GM23338 (cell line): ENCODE measurements around the gene PEBP1. TPM values are rescaled to one million over a fixed set of nuclear protein-coding genes. Genes with fewer than 3 reads are reported as not detected.

Source experiments
- ATAC-seq: fragments of 200-7000 bp; cut with Tn5 transposase; 3 replicates; pipeline ENCODE4 v1.9.1; 2020
- DNase-seq: peaks from one replicate; pipeline ENCODE4 v3.0.0-alpha.2; 2015; ENCODE audit warnings: low spot score
- H2AFZ ChIP-seq: fragments of 200-600 bp; sonication (generic); 2 replicates; pipeline ENCODE4 v1.8.0; 2016; ENCODE audit warnings: antibody characterized with exemption, mild to moderate bottlenecking, moderate library complexity
- H3F3A ChIP-seq: fragments of 200-600 bp; sonication (generic); replicated peaks from 2 replicates; pipeline ENCODE4 v1.8.0; 2017; ENCODE audit warnings: antibody characterized with exemption, mixed run types, low read depth
- H3K27ac ChIP-seq: fragments of 200-600 bp; sonication (generic); 2 replicates; pipeline ENCODE4 v1.6.1; 2016; ENCODE audit warnings: low read depth
- H3K27me3 ChIP-seq: fragments of 200-600 bp; sonication (generic); 2 replicates; pipeline ENCODE4 v1.8.0; 2016; ENCODE audit warnings: mild to moderate bottlenecking, mixed run types, moderate library complexity; ENCODE audit not compliant: insufficient read depth
- H3K36me3 ChIP-seq: fragments of 200-600 bp; sonication (generic); 2 replicates; pipeline ENCODE4 v1.8.0; 2016; ENCODE audit warnings: mild to moderate bottlenecking; ENCODE audit not compliant: insufficient read depth
- H3K4me1 ChIP-seq: fragments of 200-600 bp; sonication (generic); 2 replicates; pipeline ENCODE4 v1.8.0; 2016; ENCODE audit warnings: mild to moderate bottlenecking, moderate library complexity; ENCODE audit not compliant: insufficient read depth
- H3K4me2 ChIP-seq: fragments of 200-600 bp; sonication (generic); 2 replicates; pipeline ENCODE4 v1.7.1; 2017; ENCODE audit warnings: mixed run types
- H3K4me3 ChIP-seq: fragments of 200-600 bp; sonication (generic); 2 replicates; pipeline ENCODE4 v1.6.1; 2016; ENCODE audit warnings: mixed run types
- H3K79me2 ChIP-seq: fragments of 200-600 bp; sonication (generic); replicated peaks from 2 replicates; pipeline ENCODE4 v1.8.0; 2017; ENCODE audit warnings: mild to moderate bottlenecking; ENCODE audit not compliant: insufficient read depth
- H3K9me2 ChIP-seq: fragments of 200-600 bp; sonication (generic); 2 replicates; pipeline ENCODE4 v1.8.0; 2017; ENCODE audit not compliant: insufficient read depth
- H4K20me1 ChIP-seq: fragments of 200-600 bp; sonication (generic); replicated peaks from 2 replicates; pipeline ENCODE4 v1.8.0; 2017; ENCODE audit warnings: mild to moderate bottlenecking; ENCODE audit not compliant: insufficient read depth
- H3K27ac Mint-ChIP-seq: 2 replicates; pipeline ENCODE4 v1.8.0; 2020; ENCODE audit warnings: inconsistent platforms, mild to moderate bottlenecking, moderate library complexity, mixed read lengths
- H3K27me3 Mint-ChIP-seq: 3 replicates; pipeline ENCODE4 v1.8.0; 2022; ENCODE audit warnings: low read depth, mild to moderate bottlenecking, moderate library complexity, mixed read lengths, inconsistent platforms; ENCODE audit not compliant: insufficient read depth, poor library complexity
- H3K36me3 Mint-ChIP-seq: 3 replicates; pipeline ENCODE4 v1.8.0; 2021; ENCODE audit warnings: low read depth, mild to moderate bottlenecking, inconsistent platforms, moderate library complexity, mixed read lengths
- H3K4me1 Mint-ChIP-seq: 3 replicates; pipeline ENCODE4 v1.8.0; 2020; ENCODE audit warnings: mild to moderate bottlenecking, inconsistent platforms, mixed read lengths
- H3K4me3 Mint-ChIP-seq: 3 replicates; pipeline ENCODE4 v1.8.0; 2021; ENCODE audit warnings: moderate library complexity, mild to moderate bottlenecking, inconsistent platforms, mixed read lengths
- H3K9me3 Mint-ChIP-seq: 3 replicates; pipeline ENCODE4 v1.8.0; 2020; ENCODE audit warnings: moderate library complexity, mild to moderate bottlenecking, inconsistent platforms, mixed read lengths
- CREB1 ChIP-seq: fragments of 250-450 bp; sonication (Bioruptor Pico); IDR thresholded peaks from 2 replicates; pipeline ENCODE4 v1.5.0; 2020; ENCODE audit warnings: low read depth, mild to moderate bottlenecking, moderate library complexity
- CTCF ChIP-seq, 2 experiments: fragments of 200-600 bp in 1 of 2; sonication (generic) in 1 of 2; conservative IDR thresholded peaks; 2 replicates each; pipeline versions ENCODE4 v1.5.1 to v1.6.1; 2016 to 2017; ENCODE audit warnings: antibody characterized with exemption in 2 of 2, low read depth in 2 of 2, mild to moderate bottlenecking in 2 of 2, moderate library complexity in 1 of 2
- EZH2 ChIP-seq: fragments of 200-600 bp; sonication (generic); IDR thresholded peaks from one replicate; pipeline ENCODE4 v1.8.0; 2017; ENCODE audit warnings: antibody characterized with exemption, mild to moderate bottlenecking, low read depth; ENCODE audit not compliant: unreplicated experiment
- EZH2phosphoT487 ChIP-seq: fragments of 200-600 bp; sonication (generic); IDR thresholded peaks from one replicate; pipeline ENCODE4 v1.8.1; 2018; ENCODE audit warnings: antibody characterized with exemption; ENCODE audit not compliant: unreplicated experiment
- JUNB ChIP-seq: IDR thresholded peaks from one replicate; pipeline ENCODE4 v1.6.1; 2016; ENCODE audit warnings: antibody characterized with exemption; ENCODE audit not compliant: unreplicated experiment
- NANOG ChIP-seq: IDR thresholded peaks from 2 replicates; pipeline ENCODE4 v1.6.1; 2016; ENCODE audit warnings: antibody characterized with exemption, borderline replicate concordance
- POLR2AphosphoS5 ChIP-seq: IDR thresholded peaks from 2 replicates; pipeline ENCODE4 v1.6.1; 2016; ENCODE audit warnings: antibody characterized with exemption, low read depth
- REST ChIP-seq: IDR thresholded peaks from one replicate; pipeline ENCODE4 v1.6.1; 2018; ENCODE audit warnings: antibody characterized with exemption; ENCODE audit not compliant: unreplicated experiment
- STAT1 ChIP-seq: IDR thresholded peaks from one replicate; pipeline ENCODE4 v1.6.1; 2016; ENCODE audit warnings: antibody characterized with exemption; ENCODE audit not compliant: unreplicated experiment
- ZNF114 ChIP-seq: fragments of 250-450 bp; sonication (Bioruptor Pico); IDR thresholded peaks from 2 replicates; pipeline ENCODE4 v1.5.0; 2020; ENCODE audit warnings: mild to moderate bottlenecking, moderate library complexity
- ZNF331 ChIP-seq: fragments of 250-450 bp; sonication (Bioruptor Pico); IDR thresholded peaks from 2 replicates; pipeline ENCODE4 v1.5.0; 2020; ENCODE audit warnings: low read depth, mild to moderate bottlenecking, moderate library complexity
- polyA plus RNA-seq: library from polyadenylated mRNA; unstranded; fragments of >200 nt; fragmentation: Nextera tagmentation; extraction: Ambion mirVana; gene quantifications from 2 replicates; pipeline ENCODE4 v1.2.1, GENCODE V29; 2016
- total RNA-seq: library from RNA; depleted of rRNA; stranded (reverse); fragments of >200 nt; shearing (Covaris generic); gene quantifications from 2 replicates; pipeline ENCODE4 v1.2.3, GENCODE V29; 2014
- TF ChIP-seq, protein P1 (sequence below): fragments of 250-450 bp; sonication (Bioruptor Pico); IDR thresholded peaks from 2 replicates; pipeline ENCODE4 v1.5.0; 2020; ENCODE audit warnings: mild to moderate bottlenecking, moderate library complexity
- TF ChIP-seq, protein P2 (sequence below): IDR thresholded peaks from 2 replicates; pipeline ENCODE4 v1.6.1; 2016; ENCODE audit warnings: antibody characterized with exemption

Gene PEBP1
- total and polyA plus RNA-seq, 2 experiments from 2014 or later: 442 to 844 TPM

DNA sequence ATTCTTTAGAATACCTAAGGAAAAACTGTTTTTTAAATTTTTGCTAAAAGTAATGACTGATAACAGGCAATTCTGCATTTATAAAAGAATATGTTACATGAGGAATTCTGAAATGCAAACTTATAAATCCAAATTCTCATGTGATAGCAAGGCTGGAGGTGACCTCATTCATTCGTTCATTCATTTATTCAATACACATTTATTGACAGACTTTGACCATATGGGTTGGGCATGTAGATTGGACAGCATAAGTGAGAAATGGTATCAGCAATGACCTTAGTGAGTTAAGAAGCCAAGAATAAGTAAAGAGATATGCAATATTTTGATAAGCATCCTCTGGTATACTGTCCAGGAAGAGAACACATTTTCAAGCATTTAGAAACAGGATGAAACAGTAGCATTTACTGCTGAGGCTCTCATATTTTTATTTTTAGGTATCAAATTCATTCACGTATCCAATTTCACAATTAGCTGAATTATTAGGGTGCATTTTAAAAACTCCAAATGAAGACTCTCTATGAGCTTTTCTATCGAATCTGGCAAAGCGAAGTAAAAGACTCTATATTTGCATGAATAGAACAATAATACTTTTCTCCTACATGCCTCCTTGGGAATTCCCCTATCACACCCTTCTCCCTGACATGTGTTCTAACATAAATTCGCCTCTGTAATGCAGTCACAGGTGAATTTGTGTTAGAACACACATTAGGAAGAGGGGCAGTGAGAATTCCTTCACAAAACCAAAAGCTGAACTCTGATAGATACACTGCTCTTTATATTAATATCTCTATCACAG lies 49.9 kb downstream of the PEBP1 start:
- no peak for ATAC-seq
- Histone ChIP-seq H3K27me3 (no peaks in the 10 kb centered on the region), H4K20me1 (no peaks in the 10 kb centered on the region), H2AFZ (no peak overlapping the region), H3F3A (no peaks in the 10 kb centered on the region), H3K4me2 (no peak overlapping the region), H3K4me1 (peaks cover 13% of the 10 kb centered on the region), H3K27ac (no peak overlapping the region), H3K79me2 (no peaks in the 10 kb centered on the region), H3K9me2 (no peaks in the 10 kb centered on the region), H3K4me3 (no peak overlapping the region), H3K36me3 (no peaks in the 10 kb centered on the region)
- Mint-ChIP-seq H3K27ac (no peak overlapping the region), H3K36me3 (0 out of 3 replicates have a peak, but pooled peaks cover 2% of the 10 kb centered on the region), H3K4me3 (no peak overlapping the region), H3K9me3 (no peaks in the 10 kb centered on the region), H3K27me3 (no peaks in the 10 kb centered on the region), H3K4me1 (peaks cover 22% of the 10 kb centered on the region)
- DNase-seq: no peak
- no peak for TF ChIP-seq CREB1
- no peak for TF ChIP-seq JUNB
- no peak for TF ChIP-seq ZNF114
- TF ChIP-seq EZH2: no peak
- TF ChIP-seq REST: no peak
- TF ChIP-seq EZH2phosphoT487: no peak
- no peak for TF ChIP-seq STAT1
- no peak for TF ChIP-seq ZNF331 (CRISPR knock-in tag)
- TF ChIP-seq, protein P1, sequence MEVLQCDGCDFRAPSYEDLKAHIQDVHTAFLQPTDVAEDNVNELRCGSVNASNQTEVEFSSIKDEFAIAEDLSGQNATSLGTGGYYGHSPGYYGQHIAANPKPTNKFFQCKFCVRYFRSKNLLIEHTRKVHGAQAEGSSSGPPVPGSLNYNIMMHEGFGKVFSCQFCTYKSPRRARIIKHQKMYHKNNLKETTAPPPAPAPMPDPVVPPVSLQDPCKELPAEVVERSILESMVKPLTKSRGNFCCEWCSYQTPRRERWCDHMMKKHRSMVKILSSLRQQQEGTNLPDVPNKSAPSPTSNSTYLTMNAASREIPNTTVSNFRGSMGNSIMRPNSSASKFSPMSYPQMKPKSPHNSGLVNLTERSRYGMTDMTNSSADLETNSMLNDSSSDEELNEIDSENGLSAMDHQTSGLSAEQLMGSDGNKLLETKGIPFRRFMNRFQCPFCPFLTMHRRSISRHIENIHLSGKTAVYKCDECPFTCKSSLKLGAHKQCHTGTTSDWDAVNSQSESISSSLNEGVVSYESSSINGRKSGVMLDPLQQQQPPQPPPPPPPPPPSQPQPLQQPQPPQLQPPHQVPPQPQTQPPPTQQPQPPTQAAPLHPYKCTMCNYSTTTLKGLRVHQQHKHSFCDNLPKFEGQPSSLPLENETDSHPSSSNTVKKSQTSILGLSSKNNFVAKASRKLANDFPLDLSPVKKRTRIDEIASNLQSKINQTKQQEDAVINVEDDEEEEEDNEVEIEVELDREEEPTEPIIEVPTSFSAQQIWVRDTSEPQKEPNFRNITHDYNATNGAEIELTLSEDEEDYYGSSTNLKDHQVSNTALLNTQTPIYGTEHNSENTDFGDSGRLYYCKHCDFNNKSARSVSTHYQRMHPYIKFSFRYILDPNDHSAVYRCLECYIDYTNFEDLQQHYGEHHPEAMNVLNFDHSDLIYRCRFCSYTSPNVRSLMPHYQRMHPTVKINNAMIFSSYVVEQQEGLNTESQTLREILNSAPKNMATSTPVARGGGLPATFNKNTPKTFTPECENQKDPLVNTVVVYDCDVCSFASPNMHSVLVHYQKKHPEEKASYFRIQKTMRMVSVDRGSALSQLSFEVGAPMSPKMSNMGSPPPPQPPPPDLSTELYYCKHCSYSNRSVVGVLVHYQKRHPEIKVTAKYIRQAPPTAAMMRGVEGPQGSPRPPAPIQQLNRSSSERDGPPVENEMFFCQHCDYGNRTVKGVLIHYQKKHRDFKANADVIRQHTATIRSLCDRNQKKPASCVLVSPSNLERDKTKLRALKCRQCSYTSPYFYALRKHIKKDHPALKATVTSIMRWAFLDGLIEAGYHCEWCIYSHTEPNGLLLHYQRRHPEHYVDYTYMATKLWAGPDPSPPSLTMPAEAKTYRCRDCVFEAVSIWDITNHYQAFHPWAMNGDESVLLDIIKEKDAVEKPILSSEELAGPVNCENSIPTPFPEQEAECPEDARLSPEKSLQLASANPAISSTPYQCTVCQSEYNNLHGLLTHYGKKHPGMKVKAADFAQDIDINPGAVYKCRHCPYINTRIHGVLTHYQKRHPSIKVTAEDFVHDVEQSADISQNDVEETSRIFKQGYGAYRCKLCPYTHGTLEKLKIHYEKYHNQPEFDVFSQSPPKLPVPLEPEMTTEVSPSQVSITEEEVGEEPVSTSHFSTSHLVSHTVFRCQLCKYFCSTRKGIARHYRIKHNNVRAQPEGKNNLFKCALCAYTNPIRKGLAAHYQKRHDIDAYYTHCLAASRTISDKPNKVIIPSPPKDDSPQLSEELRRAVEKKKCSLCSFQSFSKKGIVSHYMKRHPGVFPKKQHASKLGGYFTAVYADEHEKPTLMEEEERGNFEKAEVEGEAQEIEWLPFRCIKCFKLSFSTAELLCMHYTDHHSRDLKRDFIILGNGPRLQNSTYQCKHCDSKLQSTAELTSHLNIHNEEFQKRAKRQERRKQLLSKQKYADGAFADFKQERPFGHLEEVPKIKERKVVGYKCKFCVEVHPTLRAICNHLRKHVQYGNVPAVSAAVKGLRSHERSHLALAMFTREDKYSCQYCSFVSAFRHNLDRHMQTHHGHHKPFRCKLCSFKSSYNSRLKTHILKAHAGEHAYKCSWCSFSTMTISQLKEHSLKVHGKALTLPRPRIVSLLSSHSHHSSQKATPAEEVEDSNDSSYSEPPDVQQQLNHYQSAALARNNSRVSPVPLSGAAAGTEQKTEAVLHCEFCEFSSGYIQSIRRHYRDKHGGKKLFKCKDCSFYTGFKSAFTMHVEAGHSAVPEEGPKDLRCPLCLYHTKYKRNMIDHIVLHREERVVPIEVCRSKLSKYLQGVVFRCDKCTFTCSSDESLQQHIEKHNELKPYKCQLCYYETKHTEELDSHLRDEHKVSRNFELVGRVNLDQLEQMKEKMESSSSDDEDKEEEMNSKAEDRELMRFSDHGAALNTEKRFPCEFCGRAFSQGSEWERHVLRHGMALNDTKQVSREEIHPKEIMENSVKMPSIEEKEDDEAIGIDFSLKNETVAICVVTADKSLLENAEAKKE: no peak
- TF ChIP-seq CTCF (conservative IDR thresholded peaks at IDR 0.05; ENCODE audit: low read depth in 2 of 2): no peak
- TF ChIP-seq, protein P2, sequence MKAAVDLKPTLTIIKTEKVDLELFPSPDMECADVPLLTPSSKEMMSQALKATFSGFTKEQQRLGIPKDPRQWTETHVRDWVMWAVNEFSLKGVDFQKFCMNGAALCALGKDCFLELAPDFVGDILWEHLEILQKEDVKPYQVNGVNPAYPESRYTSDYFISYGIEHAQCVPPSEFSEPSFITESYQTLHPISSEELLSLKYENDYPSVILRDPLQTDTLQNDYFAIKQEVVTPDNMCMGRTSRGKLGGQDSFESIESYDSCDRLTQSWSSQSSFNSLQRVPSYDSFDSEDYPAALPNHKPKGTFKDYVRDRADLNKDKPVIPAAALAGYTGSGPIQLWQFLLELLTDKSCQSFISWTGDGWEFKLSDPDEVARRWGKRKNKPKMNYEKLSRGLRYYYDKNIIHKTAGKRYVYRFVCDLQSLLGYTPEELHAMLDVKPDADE: no peak
- no peak for TF ChIP-seq POLR2AphosphoS5
- no peak for TF ChIP-seq NANOG
